Kidney (tissue), 14 donors: ENCODE results near the gene EXOSC1. TPM values are rescaled to one million over a fixed set of nuclear protein-coding genes. Genes with fewer than 3 reads are reported as not detected.

Source experiments
- DNase-seq, 5 donors: peaks; one replicate each; pipeline ENCODE4 v3.0.0-alpha.2; 2013 to 2020
- FAIRE-seq: peaks from 2 replicates; lab custom pipeline; 2012; peaks lifted over from hg19 to GRCh38; lab: Jason Lieb, UNC
- H3K27ac ChIP-seq, 2 donors: one replicate each; pipeline ENCODE4 v1.7.0; 2013; ENCODE audit warnings: low read depth in 2 of 2, low read length in 2 of 2, inconsistent platforms in 1 of 2
- H3K27me3 ChIP-seq: one replicate; pipeline ENCODE4 v1.7.1; 2013; ENCODE audit warnings: low read length, inconsistent platforms; ENCODE audit not compliant: control insufficient read depth, insufficient read depth
- H3K36me3 ChIP-seq, 3 donors: one replicate each; pipeline versions ENCODE4 v1.7.0 to v1.7.1; 2013; ENCODE audit warnings: low read length in 3 of 3, control low read depth in 1 of 3, inconsistent platforms in 1 of 3; ENCODE audit not compliant: insufficient read depth in 3 of 3, control insufficient read depth in 2 of 3
- H3K4me1 ChIP-seq, 3 donors: one replicate each; pipeline versions ENCODE4 v1.7.0 to v1.7.1; 2013; ENCODE audit warnings: low read length in 3 of 3, inconsistent platforms in 1 of 3, low read depth in 1 of 3; ENCODE audit not compliant: control insufficient read depth in 2 of 3, insufficient read depth in 2 of 3
- H3K4me3 ChIP-seq, 3 donors: one replicate each; pipeline versions ENCODE4 v1.7.0 to v1.8.1; 2013; ENCODE audit warnings: low read length in 3 of 3, control low read depth in 1 of 3, inconsistent platforms in 1 of 3
- H3K9ac ChIP-seq, 3 donors: one replicate each; pipeline versions ENCODE4 v1.7.0 to v1.7.1; 2013; ENCODE audit warnings: low read length in 3 of 3, control low read depth in 1 of 3, inconsistent platforms in 1 of 3
- H3K9me3 ChIP-seq, 3 donors: one replicate each; pipeline versions ENCODE4 v1.7.0 to v1.7.1; 2013; ENCODE audit warnings: low read length in 3 of 3, control low read depth in 1 of 3, inconsistent platforms in 1 of 3; ENCODE audit not compliant: control insufficient read depth in 2 of 3, insufficient read depth in 1 of 3
- intact Hi-C: fragments of 100-400 bp; cut with DNase I; formaldehyde crosslinking; loops from one replicate; pipeline ENCODE4 v1.11.1; 2022
- polyA plus RNA-seq: library from polyadenylated mRNA; stranded (reverse); fragments of 350-450 nt; fragmentation: Illumina TruSeq; extraction: RNeasy Lipid Tissue Mini Kit (QIAGEN cat#74804); gene quantifications from one replicate; pipeline ENCODE4 v1.2.3, GENCODE V29; 2014; ENCODE audit warnings: low read depth, low replicate concordance; ENCODE audit not compliant: insufficient read depth
- total RNA-seq: library from RNA; stranded (reverse); fragmentation: NEBNext Ultra II Directional; extraction: Animal tissue kit (Norgen Biotek cat#: 25700); gene quantifications from one replicate; pipeline ENCODE4 v1.2.1, GENCODE V29; 2021
- TF ChIP-seq, protein P1 (sequence below): IDR thresholded peaks from 3 replicates; pipeline ENCODE4 v1.5.1; 2012; ENCODE audit warnings: mild to moderate bottlenecking, moderate library complexity, borderline replicate concordance; ENCODE audit not compliant: insufficient read depth; ENCODE audit errors: extremely low read depth
- donor health status: control.
- donor health status: control.
- donor health status: control.
- donor health status: control.
- donor health status: control.
- donor health status: DM: yes; HTN: yes; CAD: no.
- donor health status: Normal renal cell carcinoma (clear cell type).

The EXOSC1 gene
- total and polyA plus RNA-seq, 2 donors from 2014 or later: 28.8 to 40.9 TPM

DNA sequence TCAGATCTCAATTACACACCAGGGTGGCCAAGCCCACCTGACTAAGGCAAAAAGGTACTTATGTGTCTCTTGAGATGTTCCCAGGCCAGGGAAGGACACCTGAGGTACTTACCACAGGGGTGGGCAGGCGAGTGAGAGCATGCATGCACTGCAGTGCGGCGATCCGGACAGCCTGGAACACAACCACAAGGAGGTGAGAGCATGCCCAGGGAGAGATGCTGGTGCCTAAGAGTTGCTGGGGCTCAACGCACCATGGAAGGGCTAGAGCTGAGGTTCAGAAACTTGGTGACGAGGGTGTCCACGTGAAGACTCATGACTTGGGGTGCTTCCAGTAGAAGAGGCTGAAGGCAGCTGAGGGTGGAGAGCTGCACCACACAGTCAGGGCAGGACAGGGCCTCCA is 13.3 kb upstream of the EXOSC1 start:
- Histone ChIP-seq H3K9ac (no peak overlapping the region), H3K27me3 (no peaks in the 10 kb centered on the region), H3K9me3 (no peaks in the 10 kb centered on the region), H3K27ac (no peak overlapping the region), H3K4me1 (peaks cover 0 to 15% (median 0%) of the 10 kb centered on the region in 3 donors), H3K36me3 (peaks cover 18 to 48% (median 45%) of the 10 kb centered on the region in 3 donors), H3K4me3 (no peak overlapping the region)
- no peak for DNase-seq
- FAIRE-seq: no peak
- intact Hi-C loops: no loop called here
- TF ChIP-seq, protein P1, sequence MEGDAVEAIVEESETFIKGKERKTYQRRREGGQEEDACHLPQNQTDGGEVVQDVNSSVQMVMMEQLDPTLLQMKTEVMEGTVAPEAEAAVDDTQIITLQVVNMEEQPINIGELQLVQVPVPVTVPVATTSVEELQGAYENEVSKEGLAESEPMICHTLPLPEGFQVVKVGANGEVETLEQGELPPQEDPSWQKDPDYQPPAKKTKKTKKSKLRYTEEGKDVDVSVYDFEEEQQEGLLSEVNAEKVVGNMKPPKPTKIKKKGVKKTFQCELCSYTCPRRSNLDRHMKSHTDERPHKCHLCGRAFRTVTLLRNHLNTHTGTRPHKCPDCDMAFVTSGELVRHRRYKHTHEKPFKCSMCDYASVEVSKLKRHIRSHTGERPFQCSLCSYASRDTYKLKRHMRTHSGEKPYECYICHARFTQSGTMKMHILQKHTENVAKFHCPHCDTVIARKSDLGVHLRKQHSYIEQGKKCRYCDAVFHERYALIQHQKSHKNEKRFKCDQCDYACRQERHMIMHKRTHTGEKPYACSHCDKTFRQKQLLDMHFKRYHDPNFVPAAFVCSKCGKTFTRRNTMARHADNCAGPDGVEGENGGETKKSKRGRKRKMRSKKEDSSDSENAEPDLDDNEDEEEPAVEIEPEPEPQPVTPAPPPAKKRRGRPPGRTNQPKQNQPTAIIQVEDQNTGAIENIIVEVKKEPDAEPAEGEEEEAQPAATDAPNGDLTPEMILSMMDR: no peak

DNA sequence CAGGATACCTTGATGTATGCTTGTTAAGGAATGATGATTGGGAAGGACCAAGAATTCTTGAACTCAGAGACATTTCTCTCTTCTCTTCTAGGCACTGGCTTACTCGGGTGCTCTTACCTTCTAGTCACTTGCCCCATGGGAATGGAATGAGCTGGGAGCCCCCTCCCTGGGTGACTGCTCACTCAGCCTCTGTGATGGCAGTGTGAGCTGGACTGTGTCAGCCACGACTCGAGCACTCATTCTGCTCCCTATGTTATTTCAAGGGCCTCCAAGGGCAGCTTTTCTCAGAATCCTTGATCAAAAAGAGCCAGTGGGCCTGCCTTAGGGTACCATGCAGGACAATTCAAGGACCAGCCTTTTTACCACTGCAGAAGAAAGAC is 10.9 kb upstream of the EXOSC1 start:
- Histone ChIP-seq H3K36me3 (peaks cover 9 to 38% (median 34%) of the 10 kb centered on the region in 3 donors), H3K4me3 (no peak overlapping the region), H3K27ac (no peak overlapping the region), H3K9me3 (no peaks in the 10 kb centered on the region), H3K9ac (no peak overlapping the region), H3K4me1 (peaks cover 0 to 9% (median 0%) of the 10 kb centered on the region in 3 donors), H3K27me3 (no peaks in the 10 kb centered on the region)
- intact Hi-C loops: no loop called here
- TF ChIP-seq, protein P1: no peak
- no peak for FAIRE-seq
- DNase-seq: no peak

DNA sequence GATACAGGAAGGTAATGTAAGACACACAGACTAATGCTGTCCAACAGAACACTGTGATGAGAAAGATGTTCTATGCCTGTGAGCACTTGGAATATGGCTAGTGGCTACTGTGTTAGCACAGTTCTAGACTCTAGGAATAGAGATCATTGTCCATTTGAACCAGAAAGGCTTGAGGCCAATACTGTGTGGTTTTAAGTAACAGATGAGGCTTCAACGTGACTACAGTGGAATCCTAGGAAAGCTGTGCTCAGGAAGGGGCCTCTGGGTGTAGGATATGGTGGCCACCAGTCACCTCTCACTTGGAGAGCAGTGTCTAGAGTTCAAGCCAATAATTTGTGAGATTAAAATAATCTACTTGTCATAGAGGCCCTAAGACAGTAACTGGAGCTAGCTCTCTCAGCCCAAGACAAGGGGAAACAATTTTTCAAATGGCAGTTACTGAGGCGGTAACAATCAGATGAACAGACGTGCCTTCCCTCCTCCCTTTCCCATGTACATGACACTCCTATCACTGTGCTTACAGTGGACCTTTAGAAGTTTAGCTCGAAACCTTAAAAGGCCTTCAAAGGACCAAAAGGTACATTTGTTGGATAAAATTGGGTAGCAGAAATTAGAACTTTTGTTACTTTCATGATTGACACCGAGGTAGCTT is 10.4 kb upstream of the EXOSC1 start:
- H3K27ac ChIP-seq: no peak overlapping the region
- H3K9me3 ChIP-seq: no peaks in the 10 kb centered on the region
- TF ChIP-seq, protein P1: no peak
- intact Hi-C loops: no loop called here
- H3K4me1 ChIP-seq: peaks cover 0 to 9% (median 0%) of the 10 kb centered on the region in 3 donors
- FAIRE-seq (no peak), DNase-seq (no peak)
- no peak overlapping the region for H3K9ac ChIP-seq
- H3K36me3 ChIP-seq: peaks cover 8 to 37% (median 29%) of the 10 kb centered on the region in 3 donors
- no peak overlapping the region for H3K4me3 ChIP-seq
- no peaks in the 10 kb centered on the region for H3K27me3 ChIP-seq
